ENCODE results near the gene MAP3K8. TPM values are rescaled to one million over a fixed set of nuclear protein-coding genes. Genes with fewer than 3 reads are reported as not detected.

MAP3K8 gene
- total RNA-seq, 1 donor from 2014 or later = 10.4 TPM

- DNase-seq (ENCODE audit: low read depth) = no peak
- Histone ChIP-seq H3K36me3 (ENCODE audit: control insufficient read depth, insufficient read depth, low read length) (no peaks in the 10 kb centered on the region), H3K27me3 (ENCODE audit: control insufficient read depth, insufficient read depth, low read length) (no peaks in the 10 kb centered on the region), H3K4me3 (ENCODE audit: low read depth, low read length) (no peak overlapping the region)
- TF ChIP-seq CTCF (IDR thresholded peaks at IDR 0.05; ENCODE audit: insufficient read depth, low read length, poor library complexity, severe bottlenecking) = no peak
Measured at GRCh38 chr10:30436671-30437030, 2.7 kb downstream of the MAP3K8 start.

GRCh38 chr10:30437031-30437841, 3.3 kb downstream of the MAP3K8 start:
- no peak for TF ChIP-seq CTCF (IDR thresholded peaks at IDR 0.05; ENCODE audit: insufficient read depth, low read length, poor library complexity, severe bottlenecking)
- no peaks in the 10 kb centered on the region for H3K36me3 ChIP-seq (ENCODE audit: control insufficient read depth, insufficient read depth, low read length)
- no peak overlapping the region for H3K4me3 ChIP-seq (ENCODE audit: low read depth, low read length)
- H3K27me3 ChIP-seq (ENCODE audit: control insufficient read depth, insufficient read depth, low read length) = no peaks in the 10 kb centered on the region
- DNase-seq (ENCODE audit: low read depth) = no peak

GRCh38 chr10:30438021-30438850, 4.3 kb downstream of the MAP3K8 start:
- DNase-seq (ENCODE audit: low read depth) = no peak
- no peaks in the 10 kb centered on the region for H3K36me3 ChIP-seq (ENCODE audit: control insufficient read depth, insufficient read depth, low read length)
- H3K4me3 ChIP-seq (ENCODE audit: low read depth, low read length) = no peak overlapping the region
- H3K27me3 ChIP-seq (ENCODE audit: control insufficient read depth, insufficient read depth, low read length) = no peaks in the 10 kb centered on the region
- TF ChIP-seq CTCF (IDR thresholded peaks at IDR 0.05; ENCODE audit: insufficient read depth, low read length, poor library complexity, severe bottlenecking) = no peak

GRCh38 chr10:30439931-30440330, 5.9 kb downstream of the MAP3K8 start:
- no peak for TF ChIP-seq CTCF (IDR thresholded peaks at IDR 0.05; ENCODE audit: insufficient read depth, low read length, poor library complexity, severe bottlenecking)
- no peak overlapping the region for H3K4me3 ChIP-seq (ENCODE audit: low read depth, low read length)

GRCh38 chr10:30442019-30442606, 8.1 kb downstream of the MAP3K8 start:
- no peaks in the 10 kb centered on the region for H3K27me3 ChIP-seq (ENCODE audit: control insufficient read depth, insufficient read depth, low read length)
- no peaks in the 10 kb centered on the region for H3K36me3 ChIP-seq (ENCODE audit: control insufficient read depth, insufficient read depth, low read length)
- H3K4me3 ChIP-seq (ENCODE audit: low read depth, low read length) = no peak overlapping the region
- no peak for TF ChIP-seq CTCF (IDR thresholded peaks at IDR 0.05; ENCODE audit: insufficient read depth, low read length, poor library complexity, severe bottlenecking)
- no peak for DNase-seq (ENCODE audit: low read depth)

More at GRCh38 chr10:30439931-30440330, 5.9 kb downstream of the MAP3K8 start:
- H3K36me3 ChIP-seq (ENCODE audit: control insufficient read depth, insufficient read depth, low read length) = no peaks in the 10 kb centered on the region
- no peaks in the 10 kb centered on the region for H3K27me3 ChIP-seq (ENCODE audit: control insufficient read depth, insufficient read depth, low read length)
- DNase-seq (ENCODE audit: low read depth) = no peak
